ENCODE measurements around the gene RASA1. TPM values are rescaled to one million over a fixed set of nuclear protein-coding genes. Genes with fewer than 3 reads are reported as not detected.
A peak's percentile ranks its signal among the peaks of the same experiment; 100 is the strongest.

Gene RASA1
- total RNA-seq, 1 donor: 43.8 TPM

- no peaks in the 10 kb centered on the region for H3K27me3 ChIP-seq (ENCODE audit: insufficient read depth, low read length)
- DNase-seq (ENCODE audit: insufficient read length, low spot score, missing footprints): no peak
- peak overlapping the region; percentile 22 for H3K4me3 ChIP-seq (ENCODE audit: insufficient read depth, low read length)
- no peak overlapping the region for H2AFZ ChIP-seq (ENCODE audit: low read length)
- H4K20me1 ChIP-seq (ENCODE audit: insufficient read depth, low read length): no peaks in the 10 kb centered on the region
- H3K36me3 ChIP-seq (ENCODE audit: insufficient read depth, low read length): peaks cover 79% of the 10 kb centered on the region
- H3K27ac ChIP-seq (ENCODE audit: low read depth, low read length): peak overlapping the region; percentile 97
- peak overlapping the region; percentile 64 for H3K4me2 ChIP-seq (ENCODE audit: insufficient read depth, low read length)
- peaks cover 10% of the 10 kb centered on the region for H3K79me2 ChIP-seq (ENCODE audit: insufficient read depth, low read length)
- no peaks in the 10 kb centered on the region for H3K9me3 ChIP-seq (ENCODE audit: low read depth, low read length)
- H3K4me1 ChIP-seq (ENCODE audit: insufficient read depth, low read length): peaks cover 51% of the 10 kb centered on the region
- TF ChIP-seq CTCF (IDR thresholded peaks at IDR 0.05; ENCODE audit: extremely low read depth, low read depth, low read length): no peak
These were observed 125.6 kb downstream of the RASA1 start for GRCh38 chr5:87393331-87393730.

DNA sequence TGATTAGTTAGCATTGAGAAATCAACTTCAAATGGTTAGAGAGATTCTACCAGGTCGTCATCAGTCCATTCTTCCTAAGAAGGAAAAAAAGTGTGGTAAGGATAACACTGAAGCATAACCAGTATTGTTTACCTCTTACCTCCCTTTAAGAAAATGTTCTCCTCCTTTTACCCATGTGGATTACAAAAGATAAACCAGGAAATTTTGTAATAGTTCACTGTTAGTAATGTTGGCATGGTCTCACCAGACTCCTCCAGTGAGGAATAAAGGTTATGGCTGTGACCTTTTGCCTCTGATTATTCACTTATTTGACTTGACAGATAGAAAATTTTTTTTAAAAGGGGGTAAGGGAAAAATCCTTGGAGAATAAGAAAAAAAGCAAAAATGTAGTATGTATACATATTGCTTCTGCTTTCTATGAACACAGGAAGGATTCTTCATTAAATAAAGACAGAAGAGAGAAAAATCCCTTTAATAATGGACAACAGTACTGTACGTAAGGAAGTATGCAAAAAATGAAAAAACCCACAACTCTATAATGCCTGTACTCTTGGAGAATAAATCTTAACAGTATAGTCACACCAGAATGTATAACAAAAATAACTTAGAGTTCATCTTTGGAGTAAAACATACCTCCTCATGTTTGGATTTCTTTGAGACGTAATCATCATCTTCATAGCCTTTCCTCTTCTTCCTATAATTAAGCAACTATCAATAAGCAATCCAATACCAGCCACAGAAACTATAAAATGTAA lies 126.9 kb downstream of the RASA1 start:
- peak overlapping the region; percentile 64 for H3K4me2 ChIP-seq (ENCODE audit: insufficient read depth, low read length)
- no peak overlapping the region for H2AFZ ChIP-seq (ENCODE audit: low read length)
- H3K27me3 ChIP-seq (ENCODE audit: insufficient read depth, low read length): no peaks in the 10 kb centered on the region
- DNase-seq (ENCODE audit: insufficient read length, low spot score, missing footprints): no peak
- H3K36me3 ChIP-seq (ENCODE audit: insufficient read depth, low read length): peaks cover 78% of the 10 kb centered on the region
- TF ChIP-seq CTCF (IDR thresholded peaks at IDR 0.05; ENCODE audit: extremely low read depth, low read depth, low read length): no peak
- H3K9me3 ChIP-seq (ENCODE audit: low read depth, low read length): no peaks in the 10 kb centered on the region
- H3K4me3 ChIP-seq (ENCODE audit: insufficient read depth, low read length): no peak overlapping the region
- no peaks in the 10 kb centered on the region for H4K20me1 ChIP-seq (ENCODE audit: insufficient read depth, low read length)
- peak overlapping the region; percentile 97 for H3K27ac ChIP-seq (ENCODE audit: low read depth, low read length)
- H3K79me2 ChIP-seq (ENCODE audit: insufficient read depth, low read length): peaks cover 10% of the 10 kb centered on the region
- H3K4me1 ChIP-seq (ENCODE audit: insufficient read depth, low read length): peaks cover 57% of the 10 kb centered on the region

GRCh38 chr5:87398981-87399614 lies 131.4 kb downstream of the RASA1 start:
- H3K4me3 ChIP-seq (ENCODE audit: insufficient read depth, low read length): no peak overlapping the region
- no peak overlapping the region for H3K27ac ChIP-seq (ENCODE audit: low read depth, low read length)
- peaks cover 13% of the 10 kb centered on the region for H3K79me2 ChIP-seq (ENCODE audit: insufficient read depth, low read length)
- H3K4me2 ChIP-seq (ENCODE audit: insufficient read depth, low read length): no peak overlapping the region
- no peak overlapping the region for H2AFZ ChIP-seq (ENCODE audit: low read length)
- DNase-seq (ENCODE audit: insufficient read length, low spot score, missing footprints): no peak
- TF ChIP-seq CTCF (IDR thresholded peaks at IDR 0.05; ENCODE audit: extremely low read depth, low read depth, low read length): no peak
- peaks cover 20% of the 10 kb centered on the region for H3K4me1 ChIP-seq (ENCODE audit: insufficient read depth, low read length)
- no peaks in the 10 kb centered on the region for H4K20me1 ChIP-seq (ENCODE audit: insufficient read depth, low read length)
- no peaks in the 10 kb centered on the region for H3K27me3 ChIP-seq (ENCODE audit: insufficient read depth, low read length)
- H3K36me3 ChIP-seq (ENCODE audit: insufficient read depth, low read length): peaks cover 75% of the 10 kb centered on the region
- H3K9me3 ChIP-seq (ENCODE audit: low read depth, low read length): no peaks in the 10 kb centered on the region

GRCh38 chr5:87399720-87400119 lies 132.0 kb downstream of the RASA1 start:
- no peak overlapping the region for H3K4me3 ChIP-seq (ENCODE audit: insufficient read depth, low read length)
- no peak overlapping the region for H3K27ac ChIP-seq (ENCODE audit: low read depth, low read length)
- H3K9me3 ChIP-seq (ENCODE audit: low read depth, low read length): no peaks in the 10 kb centered on the region
- no peak overlapping the region for H2AFZ ChIP-seq (ENCODE audit: low read length)
- H3K27me3 ChIP-seq (ENCODE audit: insufficient read depth, low read length): no peaks in the 10 kb centered on the region
- no peaks in the 10 kb centered on the region for H4K20me1 ChIP-seq (ENCODE audit: insufficient read depth, low read length)
- no peak overlapping the region for H3K4me2 ChIP-seq (ENCODE audit: insufficient read depth, low read length)
- TF ChIP-seq CTCF (IDR thresholded peaks at IDR 0.05; ENCODE audit: extremely low read depth, low read depth, low read length): no peak
- no peak for DNase-seq (ENCODE audit: insufficient read length, low spot score, missing footprints)
- H3K4me1 ChIP-seq (ENCODE audit: insufficient read depth, low read length): peaks cover 14% of the 10 kb centered on the region
- peaks cover 13% of the 10 kb centered on the region for H3K79me2 ChIP-seq (ENCODE audit: insufficient read depth, low read length)
- peaks cover 78% of the 10 kb centered on the region for H3K36me3 ChIP-seq (ENCODE audit: insufficient read depth, low read length)
